ENCODE data around the gene TRMT1L. TPM values are rescaled to one million over a fixed set of nuclear protein-coding genes. Genes with fewer than 3 reads are reported as not detected.

The TRMT1L gene
- total RNA-seq, 1 experiment from 2014 or later = 16.9 TPM

GRCh38 chr1:185158800-185159199 lies 2.0 kb upstream of the TRMT1L start:
- H3K27me3 Mint-ChIP-seq (ENCODE audit: unreplicated experiment) = no peaks in the 10 kb centered on the region
- no peak for TF ChIP-seq CTCF (IDR thresholded peaks at IDR 0.05; ENCODE audit: unreplicated experiment)
- peaks cover 28% of the 10 kb centered on the region for H3K36me3 Mint-ChIP-seq (ENCODE audit: insufficient read depth, unreplicated experiment)
- no peak overlapping the region for H3K4me3 Mint-ChIP-seq (ENCODE audit: low read depth, unreplicated experiment)
- DNase-seq = no peak
- H3K27ac Mint-ChIP-seq (ENCODE audit: unreplicated experiment) = no peak overlapping the region
- H3K9me3 Mint-ChIP-seq (ENCODE audit: low read depth, unreplicated experiment) = no peaks in the 10 kb centered on the region
- BruUV-seq (replicated peaks) = no TSS peak
- peaks cover under 1% of the 10 kb centered on the region for H3K4me1 Mint-ChIP-seq (ENCODE audit: low read depth, unreplicated experiment)
- CTCF ChIA-PET = interaction anchor here (0.7 to 2.4 kb wide), 2 partner anchors 11 to 1591 kb away, joined by 5 to 17 read pairs; no protein-coding TSS in a partner anchor
- intact Hi-C loops (cut with micrococcal nuclease; ENCODE audit: unreplicated experiment) = no loop called here

DNA sequence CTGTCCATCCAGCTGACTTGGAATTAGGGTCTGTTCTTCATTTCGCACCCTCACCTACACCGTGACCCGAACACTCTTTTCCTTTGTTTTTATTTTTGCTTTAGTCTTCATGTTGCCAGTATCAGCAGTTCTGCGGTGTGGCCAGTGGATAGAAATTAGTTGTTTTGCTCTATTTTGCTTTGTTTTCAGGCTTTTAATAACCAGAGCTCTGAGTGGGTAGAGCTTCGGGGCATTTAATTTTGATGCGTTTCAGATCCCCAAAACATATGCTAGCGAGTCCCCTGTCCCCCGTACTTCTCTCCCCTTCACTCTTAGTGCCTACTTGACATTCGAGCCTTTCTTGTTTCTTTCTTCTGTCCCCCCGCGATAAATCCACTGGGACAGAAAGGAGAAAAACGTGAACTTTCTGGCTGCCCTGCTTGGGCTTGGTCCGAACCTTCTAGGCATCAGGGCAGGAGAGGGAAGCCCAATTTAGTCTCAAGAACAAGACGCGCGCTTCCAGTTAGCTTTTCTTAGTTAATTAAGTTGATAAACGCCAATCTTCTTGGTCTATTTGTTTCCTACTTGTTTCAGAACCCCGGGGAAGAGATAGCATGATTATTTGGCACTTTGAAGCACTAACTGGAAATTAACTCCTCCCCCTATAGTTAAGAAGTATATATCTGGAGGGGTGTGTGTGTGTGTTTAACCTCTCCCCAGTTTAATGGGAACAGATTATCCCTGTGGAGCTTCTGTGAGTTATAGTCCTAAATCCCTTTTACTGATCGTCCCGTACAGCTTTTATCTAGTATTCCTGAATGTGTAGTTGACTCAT lies 1.1 kb upstream of the TRMT1L start:
- no peak for DNase-seq

DNA sequence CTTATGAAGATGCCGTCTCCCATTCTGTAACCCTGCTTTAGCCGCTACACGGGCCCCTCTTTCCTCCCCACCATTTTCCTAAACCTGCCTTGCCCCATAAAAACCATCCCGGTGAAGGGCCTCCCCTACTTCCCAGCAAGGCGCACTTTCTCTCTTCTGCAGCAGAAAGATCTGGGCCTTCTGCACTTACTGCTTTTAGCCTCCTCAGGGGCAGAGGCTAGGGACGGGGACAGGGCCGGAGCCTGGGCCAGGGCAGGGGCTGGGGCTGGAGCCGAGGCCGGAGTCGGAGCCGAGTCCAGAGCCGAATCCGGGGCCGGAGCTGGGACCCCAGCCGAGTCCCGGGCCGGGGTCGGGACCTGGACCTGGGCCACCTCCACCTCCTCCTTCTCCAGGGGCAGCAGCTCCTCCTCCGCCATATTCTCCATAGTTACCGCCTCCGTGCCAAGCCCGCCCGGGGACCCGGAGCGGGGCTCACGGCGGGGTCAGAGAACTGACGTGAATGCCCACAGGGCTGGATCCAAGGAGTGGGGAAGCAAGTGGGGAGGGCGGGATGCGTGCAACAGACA lies 382 bp downstream of the TRMT1L start:
- Mint-ChIP-seq H3K27ac (ENCODE audit: unreplicated experiment) (peak overlapping the region; percentile 87), H3K4me3 (ENCODE audit: low read depth, unreplicated experiment) (peak overlapping the region; percentile 84), H3K9me3 (ENCODE audit: low read depth, unreplicated experiment) (no peaks in the 10 kb centered on the region), H3K36me3 (ENCODE audit: insufficient read depth, unreplicated experiment) (peaks cover 28% of the 10 kb centered on the region), H3K4me1 (ENCODE audit: low read depth, unreplicated experiment) (peaks cover 7% of the 10 kb centered on the region), H3K27me3 (ENCODE audit: unreplicated experiment) (no peaks in the 10 kb centered on the region)
- no peak for TF ChIP-seq CTCF (IDR thresholded peaks at IDR 0.05; ENCODE audit: unreplicated experiment)
- CTCF ChIA-PET = interaction anchor here (1.6 to 2.4 kb wide), 2 partner anchors 14 to 161 kb away, joined by 8 to 17 read pairs; partner anchors contain the start of gene IVNS1ABP
- BruUV-seq (replicated peaks) = TSS peak; percentile 64
- no peak for DNase-seq
- intact Hi-C loops (cut with micrococcal nuclease; ENCODE audit: unreplicated experiment) = no loop called here

More for the DNA sequence above, 1.1 kb upstream of the TRMT1L start:
- H3K4me1 Mint-ChIP-seq (ENCODE audit: low read depth, unreplicated experiment) = peaks cover 7% of the 10 kb centered on the region
- TF ChIP-seq CTCF (IDR thresholded peaks at IDR 0.05; ENCODE audit: unreplicated experiment) = no peak
- TSS peak; percentile 48 for BruUV-seq (replicated peaks)
- peak overlapping the region; percentile 87 for H3K27ac Mint-ChIP-seq (ENCODE audit: unreplicated experiment)
- no peaks in the 10 kb centered on the region for H3K9me3 Mint-ChIP-seq (ENCODE audit: low read depth, unreplicated experiment)
- H3K36me3 Mint-ChIP-seq (ENCODE audit: insufficient read depth, unreplicated experiment) = peaks cover 28% of the 10 kb centered on the region
- CTCF ChIA-PET = interaction anchor here (1.6 to 2.4 kb wide), 2 partner anchors 12 to 160 kb away, joined by 8 to 17 read pairs; partner anchors contain the start of gene IVNS1ABP
- H3K4me3 Mint-ChIP-seq (ENCODE audit: low read depth, unreplicated experiment) = peak overlapping the region; percentile 84
- H3K27me3 Mint-ChIP-seq (ENCODE audit: unreplicated experiment) = no peaks in the 10 kb centered on the region
- intact Hi-C loops (cut with micrococcal nuclease; ENCODE audit: unreplicated experiment) = no loop called here

DNA sequence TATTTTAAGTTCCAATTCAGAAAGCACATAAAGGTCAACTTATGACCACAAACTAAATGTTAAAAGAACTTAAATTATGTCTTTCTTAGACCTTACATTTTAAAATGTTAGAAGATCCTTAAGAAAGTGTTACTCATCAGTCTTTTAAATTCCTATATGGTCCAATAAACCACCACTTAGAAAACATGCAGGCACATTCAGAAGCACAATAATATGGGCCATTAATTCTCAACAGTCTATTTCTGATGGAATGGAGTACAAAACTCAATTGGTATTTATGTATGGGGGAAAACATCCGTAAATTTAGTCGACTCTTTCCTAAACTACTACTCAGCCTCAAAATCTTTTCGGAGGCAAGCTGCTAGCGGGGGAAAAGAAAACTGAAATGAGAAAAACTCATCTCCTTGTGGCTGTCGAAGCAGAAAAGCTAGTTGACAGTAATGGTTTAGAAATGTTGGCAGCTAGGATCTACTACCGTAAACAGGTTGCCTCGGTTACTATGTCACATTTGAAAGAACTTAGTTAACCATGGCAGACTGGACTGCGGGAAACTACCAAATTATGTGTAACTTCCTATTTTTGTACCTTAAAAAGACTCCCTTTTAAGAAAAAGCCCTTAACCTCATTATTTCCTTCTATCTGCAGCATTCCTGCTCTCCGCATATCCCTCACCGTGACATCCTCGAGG lies 1.0 kb downstream of the TRMT1L start:
- no peaks in the 10 kb centered on the region for H3K9me3 Mint-ChIP-seq (ENCODE audit: low read depth, unreplicated experiment)
- peaks cover 28% of the 10 kb centered on the region for H3K36me3 Mint-ChIP-seq (ENCODE audit: insufficient read depth, unreplicated experiment)
- peak; percentile 8 for DNase-seq
- CTCF ChIA-PET = interaction anchor here (1.1 to 1.2 kb wide), 2 partner anchors 14 to 525 kb away, joined by 4 to 5 read pairs; no protein-coding TSS in a partner anchor
- no TSS peak for BruUV-seq (replicated peaks)
- H3K27me3 Mint-ChIP-seq (ENCODE audit: unreplicated experiment) = no peaks in the 10 kb centered on the region
- intact Hi-C loops (cut with micrococcal nuclease; ENCODE audit: unreplicated experiment) = no loop called here
- H3K27ac Mint-ChIP-seq (ENCODE audit: unreplicated experiment) = peak overlapping the region; percentile 87
- H3K4me1 Mint-ChIP-seq (ENCODE audit: low read depth, unreplicated experiment) = peaks cover 7% of the 10 kb centered on the region
- peak overlapping the region; percentile 84 for H3K4me3 Mint-ChIP-seq (ENCODE audit: low read depth, unreplicated experiment)
- no peak for TF ChIP-seq CTCF (IDR thresholded peaks at IDR 0.05; ENCODE audit: unreplicated experiment)

All from Calu3 (cell line).